Measurements from ENCODE around the gene CASKIN1.
"Not testable (repeated sequence)": the region's sequence is repeated elsewhere in the genome, so short reads cannot be mapped to it uniquely, and the experiment has no call there.

Gene CASKIN1

GRCh38 chr16:2209258-2210008 lies 13.0 kb upstream of the CASKIN1 start:
- DNase-seq, result no peak

GRCh38 chr16:2208772-2209171 lies 12.4 kb upstream of the CASKIN1 start:
- no peak for DNase-seq

GRCh38 chr16:2208308-2208707 lies 11.9 kb upstream of the CASKIN1 start:
- no peak for DNase-seq

- DNase-seq, result no peak
These were observed 11.5 kb upstream of the CASKIN1 start for GRCh38 chr16:2207872-2208271.

GRCh38 chr16:2206780-2207433 lies 10.5 kb upstream of the CASKIN1 start:
- no peak for DNase-seq

GRCh38 chr16:2206420-2206779 lies 10.0 kb upstream of the CASKIN1 start:
- DNase-seq, result no peak

GRCh38 chr16:2205967-2206313 lies 9.5 kb upstream of the CASKIN1 start:
- no peak for DNase-seq

GRCh38 chr16:2205104-2205966 lies 8.9 kb upstream of the CASKIN1 start, which contains the start of gene MLST8:
Gene MLST8 (plus strand): TSS chr16:2205454. CDS start chr16:2206086, 632 bp downstream.
- DNase-seq, result peak; percentile 66

- no peak for DNase-seq
These were observed 8.2 kb upstream of the CASKIN1 start for GRCh38 chr16:2204416-2205103.

GRCh38 chr16:2203119-2203688 lies 6.8 kb upstream of the CASKIN1 start:
- DNase-seq, result not testable (repeated sequence)

- no peak for DNase-seq
These were observed 3.9 kb upstream of the CASKIN1 start for GRCh38 chr16:2200313-2200712.

GRCh38 chr16:2199621-2200139 lies 3.3 kb upstream of the CASKIN1 start:
- no peak for DNase-seq

- no peak for DNase-seq
These were observed 2.7 kb upstream of the CASKIN1 start for GRCh38 chr16:2199095-2199494.

GRCh38 chr16:2198283-2198682 lies 1.9 kb upstream of the CASKIN1 start:
- DNase-seq, result no peak

- DNase-seq, result no peak
These were observed 1.4 kb upstream of the CASKIN1 start for GRCh38 chr16:2197765-2198164.

GRCh38 chr16:2196981-2197511 lies 641 bp upstream of the CASKIN1 start:
- no peak for DNase-seq

GRCh38 chr16:2195322-2196161 lies 863 bp downstream of the CASKIN1 start:
- no peak for DNase-seq

- peak; percentile 55 for DNase-seq
These were observed 1.5 kb downstream of the CASKIN1 start for GRCh38 chr16:2194852-2195321.

GRCh38 chr16:2194166-2194834 lies 2.1 kb downstream of the CASKIN1 start:
- no peak for DNase-seq

GRCh38 chr16:2191446-2191706 lies 5.0 kb downstream of the CASKIN1 start:
- no peak for DNase-seq
